Mesenchymal stem cell (in vitro differentiated cells and primary cell): ENCODE results near the gene STK11.
A peak's percentile ranks its signal among the peaks of the same experiment; 100 is the strongest.

ENCODE experiments used
- DNase-seq: peaks from one replicate; pipeline ENCODE4 v3.0.0-alpha.2; 2013
- H2AFZ ChIP-seq: one replicate; pipeline ENCODE4 v1.6.1; 2013; ENCODE audit warnings: low read depth, mild to moderate bottlenecking, control low read depth, inconsistent platforms, low read length, moderate library complexity
- H2AK5ac ChIP-seq: 2 replicates; pipeline ENCODE4 v1.6.1; 2013; ENCODE audit warnings: low read length, moderate library complexity, mild to moderate bottlenecking, inconsistent platforms; ENCODE audit not compliant: severe bottlenecking
- H2BK120ac ChIP-seq: one replicate; pipeline ENCODE4 v1.6.1; 2013; ENCODE audit warnings: low read depth, mild to moderate bottlenecking, inconsistent platforms, low read length, moderate library complexity
- H2BK12ac ChIP-seq, 2 experiments: one replicate each; pipeline ENCODE4 v1.6.1; 2013; ENCODE audit warnings: inconsistent platforms in 2 of 2, low read length in 2 of 2, mild to moderate bottlenecking in 2 of 2, moderate library complexity in 2 of 2, control low read depth in 1 of 2
- H2BK15ac ChIP-seq: one replicate; pipeline ENCODE4 v1.6.1; 2013; ENCODE audit warnings: mild to moderate bottlenecking, low read depth, inconsistent platforms; ENCODE audit not compliant: poor library complexity, severe bottlenecking
- H2BK5ac ChIP-seq: 2 replicates; pipeline ENCODE4 v1.6.1; 2013; ENCODE audit warnings: low read depth, mild to moderate bottlenecking, low read length, control low read depth, inconsistent platforms; ENCODE audit not compliant: poor library complexity, severe bottlenecking
- H3K14ac ChIP-seq, 2 experiments: one replicate each; pipeline ENCODE4 v1.6.1; 2013; ENCODE audit warnings: inconsistent platforms in 2 of 2, low read length in 2 of 2, control low read depth in 1 of 2, mild to moderate bottlenecking in 1 of 2, moderate library complexity in 1 of 2
- H3K18ac ChIP-seq, 2 experiments: one replicate each; pipeline ENCODE4 v1.6.1; 2013; ENCODE audit warnings: inconsistent platforms in 2 of 2, low read length in 2 of 2, control low read depth in 1 of 2, low read depth in 1 of 2, mild to moderate bottlenecking in 1 of 2
- H3K23ac ChIP-seq, 2 experiments: one replicate each; pipeline ENCODE4 v1.6.1; 2013; ENCODE audit warnings: inconsistent platforms in 2 of 2, low read length in 2 of 2, mild to moderate bottlenecking in 2 of 2, moderate library complexity in 2 of 2, control low read depth in 1 of 2
- H3K27ac ChIP-seq: 2 replicates; pipeline ENCODE4 v1.5.1; 2013; ENCODE audit warnings: mild to moderate bottlenecking, moderate library complexity, low read length, control low read depth, inconsistent platforms; ENCODE audit not compliant: poor library complexity, severe bottlenecking
- H3K27me3 ChIP-seq, 2 experiments: 2 replicates each; pipeline versions ENCODE4 v1.6.1 to v1.7.0; 2013; ENCODE audit warnings: low read length in 2 of 2, mild to moderate bottlenecking in 2 of 2, moderate library complexity in 2 of 2, control low read depth in 1 of 2, inconsistent platforms in 1 of 2; ENCODE audit not compliant: control insufficient read depth in 1 of 2, insufficient read depth in 1 of 2
- H3K36me3 ChIP-seq, 2 experiments: 2 replicates each; pipeline versions ENCODE4 v1.6.1 to v1.7.0; 2013; ENCODE audit warnings: low read length in 2 of 2, control low read depth in 1 of 2, inconsistent platforms in 1 of 2, low read depth in 1 of 2, mild to moderate bottlenecking in 1 of 2; ENCODE audit not compliant: insufficient read depth in 2 of 2, control insufficient read depth in 1 of 2
- H3K4ac ChIP-seq, 2 experiments: one replicate each; pipeline ENCODE4 v1.6.1; 2013; ENCODE audit warnings: inconsistent platforms in 2 of 2, low read length in 2 of 2, mild to moderate bottlenecking in 2 of 2, moderate library complexity in 2 of 2, control low read depth in 1 of 2, low read depth in 1 of 2
- H3K4me1 ChIP-seq: 2 replicates; pipeline ENCODE4 v1.6.1; 2013; ENCODE audit warnings: low read depth, low read length, control low read depth; ENCODE audit not compliant: control insufficient read depth, insufficient read depth
- H3K4me2 ChIP-seq: 2 replicates; pipeline ENCODE4 v1.6.1; 2013; ENCODE audit warnings: low read length, mild to moderate bottlenecking, inconsistent platforms; ENCODE audit not compliant: poor library complexity, severe bottlenecking
- H3K4me3 ChIP-seq, 2 experiments: 2 replicates each; pipeline versions ENCODE4 v1.5.1 to v1.7.0; 2013; ENCODE audit warnings: low read length in 2 of 2, mild to moderate bottlenecking in 2 of 2, control low read depth in 1 of 2, low read depth in 1 of 2; ENCODE audit not compliant: insufficient read depth in 1 of 2
- H3K79me1 ChIP-seq: replicated peaks from 2 replicates; pipeline ENCODE4 v1.6.1; 2013; ENCODE audit warnings: mild to moderate bottlenecking, control low read depth, low read length, inconsistent platforms; ENCODE audit not compliant: poor library complexity, severe bottlenecking
- H3K9ac ChIP-seq: 2 replicates; pipeline ENCODE4 v1.7.0; 2013; ENCODE audit warnings: mild to moderate bottlenecking, low read length, moderate library complexity
- H3K9me3 ChIP-seq: 2 replicates; pipeline ENCODE4 v1.7.0; 2013; ENCODE audit warnings: mild to moderate bottlenecking, low read length; ENCODE audit not compliant: control insufficient read depth
- H4K8ac ChIP-seq: one replicate; pipeline ENCODE4 v1.6.1; 2013; ENCODE audit warnings: inconsistent platforms, mild to moderate bottlenecking, low read length, moderate library complexity
- H4K91ac ChIP-seq: one replicate; pipeline ENCODE4 v1.6.1; 2013; ENCODE audit warnings: mild to moderate bottlenecking, low read length, inconsistent platforms
- WGBS: methylation state at CpG from one replicate; pipeline ENCODE4 v1.1.7; 2013; ENCODE audit warnings: mixed read lengths; 5-methylcytosine and 5-hydroxymethylcytosine counted together

Gene STK11

DNA sequence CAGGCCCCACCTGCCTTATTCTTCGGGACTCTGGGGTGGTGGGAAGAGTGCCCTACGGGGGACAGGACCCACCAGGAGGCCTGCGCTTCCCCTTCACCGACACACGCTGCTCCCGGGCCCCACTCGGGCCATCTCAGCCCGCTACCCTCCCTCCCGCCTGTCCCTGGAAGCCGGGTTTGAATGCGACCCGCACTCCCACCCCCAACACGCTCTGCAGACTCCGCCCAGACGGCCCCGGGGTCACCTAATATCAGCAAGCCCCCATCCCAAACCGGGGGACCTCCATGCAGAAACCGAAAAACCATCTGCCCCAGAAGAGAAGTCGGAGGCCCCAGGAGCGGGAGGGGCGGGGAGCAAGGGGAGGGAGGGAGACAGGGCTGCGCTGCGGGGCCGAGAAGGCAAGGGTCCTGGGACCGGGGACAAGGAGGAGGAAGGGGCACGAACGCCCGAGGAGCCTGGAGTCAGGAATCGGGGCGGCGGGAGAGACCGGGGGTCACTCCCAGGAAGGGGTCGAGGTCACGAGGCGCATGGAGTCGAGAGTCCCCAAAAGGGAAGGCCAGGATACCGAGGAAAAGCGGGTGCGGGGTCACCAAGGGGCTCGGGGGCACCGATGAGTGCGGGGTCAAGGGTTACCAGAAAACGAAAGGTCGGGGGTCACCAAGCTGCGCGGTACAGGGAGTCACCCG is 32.3 kb upstream of the STK11 start:
- Histone ChIP-seq H3K36me3 (peaks cover 4 to 31% of the 10 kb centered on the region in 2 experiments), H2AK5ac (peak overlapping the region; percentile 31), H2BK5ac (peak overlapping the region; percentile 68), H3K9me3 (no peaks in the 10 kb centered on the region), H3K18ac (peak overlapping the region; percentile 10 to 93), H3K14ac (peak overlapping the region; percentile 95), H4K8ac (peak overlapping the region; percentile 66), H2BK120ac (peak overlapping the region; percentile 98), H3K23ac (peak overlapping the region in 1 of 2 experiments; percentile 14), H3K27me3 (no peaks in the 10 kb centered on the region), H3K4me1 (peaks cover 64% of the 10 kb centered on the region), H3K4me3 (peak overlapping the region; percentile 75 to 89), H2AFZ (peak overlapping the region; percentile 2), H3K79me1 (no peaks in the 10 kb centered on the region), H3K27ac (peak overlapping the region; percentile 82), H3K4me2 (peak overlapping the region; percentile 91), H2BK12ac (peak overlapping the region in 1 of 2 experiments; percentile 57), H3K4ac (peak overlapping the region; percentile 90 to 94), H4K91ac (peak overlapping the region; percentile 91), H2BK15ac (peak overlapping the region; percentile 15), H3K9ac (peak overlapping the region; percentile 98)
- under 1% methylated on average over 42 of the region's 47 CpGs for WGBS
- DNase-seq = peak; percentile 60

DNA sequence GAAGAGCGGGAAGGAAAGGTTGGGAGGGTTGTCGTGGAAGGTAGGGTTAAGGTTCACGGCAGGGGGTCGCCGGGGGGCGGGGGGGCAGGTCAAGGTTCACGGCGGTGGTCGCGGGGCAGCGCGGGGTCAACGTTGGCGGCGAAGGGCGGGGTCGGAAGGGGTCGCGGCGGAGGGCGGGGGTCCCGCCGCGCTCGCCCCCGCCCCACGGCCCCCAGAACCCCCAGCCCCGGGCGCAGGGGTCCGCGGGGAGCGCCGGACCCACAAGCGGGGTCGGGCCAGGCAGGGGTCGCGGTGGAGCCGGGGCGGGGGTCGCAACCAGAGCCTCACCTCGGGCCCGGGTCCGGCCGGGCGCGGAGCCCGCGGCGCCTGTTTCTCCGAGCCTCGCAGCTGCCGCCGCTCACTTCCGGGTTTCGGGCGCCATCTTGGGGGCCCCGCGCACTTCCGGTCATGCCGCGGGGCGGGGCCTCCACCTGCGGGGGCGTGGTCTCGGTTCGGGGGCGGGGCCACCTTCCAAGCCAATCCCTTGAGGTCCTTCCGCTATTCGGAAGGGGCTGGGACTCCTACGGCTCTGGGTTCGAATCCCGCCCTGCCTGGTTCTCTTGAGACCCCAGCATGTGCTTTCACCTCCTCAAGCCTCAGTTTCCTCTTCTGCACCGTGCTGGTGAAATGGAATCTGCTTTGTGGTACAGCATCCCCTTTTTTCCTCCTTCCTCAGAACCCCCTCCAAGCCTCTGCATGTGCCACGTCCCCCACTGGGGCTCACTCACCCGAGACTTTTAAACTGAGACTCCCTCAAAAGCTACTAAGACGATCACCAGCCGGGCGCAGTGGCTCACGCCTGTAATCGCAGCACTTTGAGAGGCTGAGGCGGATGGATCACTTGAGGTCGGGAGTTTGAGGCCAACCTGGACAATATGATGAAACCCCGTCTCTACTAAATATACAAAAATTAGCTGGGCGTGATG is 31.5 kb upstream of the STK11 start, which contains the start of gene SBNO2:
Gene SBNO2, minus strand, starts transcription at position 424 of the 965 bp plus-strand sequence. CDS start 19,992 bp downstream, outside the sequence.
- 19% methylated on average over 60 of the region's 84 CpGs for WGBS
- Histone ChIP-seq H3K27ac (peak within 1 kb of the TSS; percentile 82), H4K8ac (peak within 1 kb of the TSS; percentile 90), H2BK5ac (peak within 1 kb of the TSS; percentile 68), H3K18ac (peak within 1 kb of the TSS; percentile 89 to 93), H3K79me1 (no peaks in the 10 kb centered on the region), H3K27me3 (no peaks in the 10 kb centered on the region), H3K4me2 (peak within 1 kb of the TSS; percentile 91), H3K9me3 (no peaks in the 10 kb centered on the region), H3K4me1 (peaks cover 58% of the 10 kb centered on the region), H2BK120ac (peak within 1 kb of the TSS; percentile 98), H3K9ac (peak within 1 kb of the TSS; percentile 98), H2BK15ac (peak within 1 kb of the TSS; percentile 15), H3K4me3 (peak within 1 kb of the TSS; percentile 75 to 89), H4K91ac (peak within 1 kb of the TSS; percentile 91), H2BK12ac (peak within 1 kb of the TSS in 1 of 2 experiments; percentile 83), H2AK5ac (peak within 1 kb of the TSS; percentile 87), H2AFZ (peak within 1 kb of the TSS; percentile 2), H3K36me3 (peaks cover 4 to 27% of the 10 kb centered on the region in 2 experiments), H3K14ac (peak within 1 kb of the TSS; percentile 95), H3K23ac (peak within 1 kb of the TSS in 1 of 2 experiments; percentile 14), H3K4ac (peak within 1 kb of the TSS; percentile 93 to 94)
- peak; percentile 86 for DNase-seq

DNA sequence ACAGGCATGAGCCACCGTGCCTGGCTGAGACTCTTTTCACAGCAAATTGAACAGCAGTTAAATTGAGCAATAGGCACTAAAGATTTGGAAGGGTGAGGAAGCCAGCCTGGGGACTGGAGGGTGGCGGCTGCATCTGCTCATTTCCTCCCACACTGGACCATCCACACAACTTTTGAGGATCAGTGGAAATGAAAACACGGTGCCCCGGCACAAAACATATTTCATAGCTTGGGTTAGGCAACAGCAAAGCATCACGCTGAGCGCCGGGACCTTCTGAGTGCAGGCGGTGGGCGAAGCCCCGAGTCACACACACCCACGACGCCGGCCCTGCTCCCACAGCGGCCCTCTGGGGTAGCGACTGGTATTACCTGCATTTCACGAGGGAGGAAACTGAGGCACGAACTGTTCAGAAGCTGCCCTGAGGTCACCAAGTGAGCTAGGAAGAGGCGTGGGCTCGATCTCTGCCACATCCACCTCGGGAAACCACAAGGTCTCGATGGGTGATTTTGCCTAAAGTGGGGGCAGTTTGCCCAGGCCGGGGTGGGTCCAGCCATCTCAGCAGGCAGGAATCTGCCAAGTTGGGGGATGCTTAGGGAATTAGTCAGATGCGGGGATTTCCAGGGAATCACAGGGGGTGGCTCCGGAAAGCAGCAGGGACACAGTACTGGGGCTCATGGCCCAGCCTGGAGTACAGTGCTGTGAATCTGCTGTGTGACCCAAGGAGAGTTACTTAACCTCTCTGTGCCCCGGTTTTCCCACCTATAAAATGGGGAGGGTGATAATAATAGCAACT is 28.1 kb upstream of the STK11 start:
- Histone ChIP-seq H2AK5ac (peak overlapping the region; percentile 70), H3K9me3 (no peaks in the 10 kb centered on the region), H3K36me3 (no peaks in the 10 kb centered on the region), H2BK12ac (peak overlapping the region; percentile 27 to 76), H3K4ac (peak overlapping the region; percentile 73 to 78), H3K4me2 (peak overlapping the region; percentile 46), H2BK120ac (no peak overlapping the region), H4K8ac (peak overlapping the region; percentile 52), H3K79me1 (peaks cover 2% of the 10 kb centered on the region), H3K23ac (peak overlapping the region in 1 of 2 experiments; percentile 56), H3K18ac (peak overlapping the region; percentile 80 to 81), H3K9ac (peak overlapping the region; percentile 75), H2BK5ac (peak overlapping the region; percentile 54), H2AFZ (no peak overlapping the region), H3K27me3 (no peaks in the 10 kb centered on the region), H3K4me3 (peak overlapping the region in 1 of 2 experiments; percentile 41), H3K27ac (peak overlapping the region; percentile 95), H4K91ac (peak overlapping the region; percentile 78), H2BK15ac (no peak overlapping the region), H3K14ac (no peak overlapping the region), H3K4me1 (peaks cover 36% of the 10 kb centered on the region)
- 56% methylated on average over 24 of the region's 25 CpGs for WGBS
- peak; percentile 91 for DNase-seq
